HEK293 (cell line): ENCODE data around the gene TNXB.

Experiments
- BCL11A ChIP-seq: fragments of 450-650 bp; formaldehyde crosslinking; IDR thresholded peaks from 2 replicates; pipeline ENCODE4 v1.5.1; 2016; ENCODE audit warnings: low read depth, missing biosample characterization, missing genetic modification characterization
- GFI1B ChIP-seq: fragments of 450-650 bp; formaldehyde crosslinking; IDR thresholded peaks from 2 replicates; pipeline ENCODE4 v1.5.1; 2016; ENCODE audit warnings: missing biosample characterization, missing genetic modification characterization
- GLIS1 ChIP-seq: fragments of 450-650 bp; formaldehyde crosslinking; IDR thresholded peaks from 2 replicates; pipeline ENCODE4 v1.5.1; 2016; ENCODE audit warnings: missing biosample characterization, missing genetic modification characterization
- HOXC10 ChIP-seq: sonication (generic); formaldehyde crosslinking; IDR thresholded peaks from 2 replicates; pipeline ENCODE4 v1.8.1; 2023; ENCODE audit warnings: mild to moderate bottlenecking, missing genetic modification reagents
- KLF8 ChIP-seq: fragments of 450-650 bp; formaldehyde crosslinking; IDR thresholded peaks from 2 replicates; pipeline ENCODE4 v1.5.1; 2016; ENCODE audit warnings: missing biosample characterization, missing genetic modification characterization
- KLF9 ChIP-seq: fragments of 450-650 bp; formaldehyde crosslinking; IDR thresholded peaks from 2 replicates; pipeline ENCODE4 v1.5.1; 2016; ENCODE audit warnings: missing biosample characterization, missing genetic modification characterization, low read depth
- MEIS1 ChIP-seq: sonication (generic); formaldehyde crosslinking; IDR thresholded peaks from 2 replicates; pipeline ENCODE4 v1.8.1; 2022; ENCODE audit warnings: missing genetic modification reagents, mild to moderate bottlenecking, borderline replicate concordance
- MYNN ChIP-seq: fragments of 450-650 bp; formaldehyde crosslinking; IDR thresholded peaks from 2 replicates; pipeline ENCODE4 v1.5.1; 2016; ENCODE audit warnings: missing biosample characterization, missing genetic modification characterization, borderline replicate concordance
- SCRT2 ChIP-seq: fragments of 450-650 bp; formaldehyde crosslinking; IDR thresholded peaks from 2 replicates; pipeline ENCODE4 v1.5.1; 2016; ENCODE audit warnings: missing biosample characterization, missing genetic modification characterization
- SP7 ChIP-seq: fragments of 450-650 bp; formaldehyde crosslinking; IDR thresholded peaks from 2 replicates; pipeline ENCODE4 v1.5.1; 2016; ENCODE audit warnings: missing biosample characterization, missing genetic modification characterization
- TRIM28 ChIP-seq: IDR thresholded peaks from 2 replicates; pipeline ENCODE4 v1.6.1; 2011; ENCODE audit warnings: low read length, control low read depth, borderline replicate concordance
- WT1 ChIP-seq: fragments of 450-650 bp; formaldehyde crosslinking; IDR thresholded peaks from 2 replicates; pipeline ENCODE4 v1.5.1; 2016; ENCODE audit warnings: missing biosample characterization, missing genetic modification characterization
- ZBTB17 ChIP-seq: fragments of 450-650 bp; formaldehyde crosslinking; IDR thresholded peaks from 2 replicates; pipeline ENCODE4 v1.5.1; 2016; ENCODE audit warnings: missing biosample characterization, missing genetic modification characterization
- ZBTB21 ChIP-seq: fragments of 450-650 bp; formaldehyde crosslinking; IDR thresholded peaks from 2 replicates; pipeline ENCODE4 v1.5.1; 2017; ENCODE audit warnings: missing biosample characterization, missing genetic modification characterization
- ZNF112 ChIP-seq: fragments of 450-650 bp; formaldehyde crosslinking; IDR thresholded peaks from 2 replicates; pipeline ENCODE4 v1.5.0; 2017; ENCODE audit warnings: missing biosample characterization, missing genetic modification characterization
- ZNF114 ChIP-seq: fragments of 450-650 bp; formaldehyde crosslinking; IDR thresholded peaks from 2 replicates; pipeline ENCODE4 v1.5.0; 2017; ENCODE audit warnings: missing biosample characterization, missing genetic modification characterization
- ZNF138 ChIP-seq: fragments of 450-650 bp; formaldehyde crosslinking; IDR thresholded peaks from 2 replicates; pipeline ENCODE4 v1.5.1; 2016; ENCODE audit warnings: missing biosample characterization, missing genetic modification characterization, borderline replicate concordance
- ZNF140 ChIP-seq: fragments of 450-650 bp; formaldehyde crosslinking; IDR thresholded peaks from 2 replicates; pipeline ENCODE4 v1.5.1; 2016; ENCODE audit warnings: missing biosample characterization, missing genetic modification characterization
- ZNF202 ChIP-seq: fragments of 450-650 bp; formaldehyde crosslinking; IDR thresholded peaks from 2 replicates; pipeline ENCODE4 v1.5.1; 2016; ENCODE audit warnings: missing biosample characterization, missing genetic modification characterization, borderline replicate concordance
- ZNF23 ChIP-seq: fragments of 450-650 bp; formaldehyde crosslinking; IDR thresholded peaks from 2 replicates; pipeline ENCODE4 v1.5.1; 2016; ENCODE audit warnings: missing biosample characterization, missing genetic modification characterization, borderline replicate concordance
- ZNF248 ChIP-seq: fragments of 450-650 bp; formaldehyde crosslinking; IDR thresholded peaks from 2 replicates; pipeline ENCODE4 v1.5.1; 2017; ENCODE audit warnings: missing biosample characterization, missing genetic modification characterization
- ZNF518A ChIP-seq: fragments of 450-650 bp; formaldehyde crosslinking; conservative IDR thresholded peaks from 2 replicates; pipeline ENCODE4 v1.5.1; 2016; ENCODE audit warnings: low read depth, missing biosample characterization, missing genetic modification characterization
- ZNF571 ChIP-seq: fragments of 450-650 bp; formaldehyde crosslinking; IDR thresholded peaks from 2 replicates; pipeline ENCODE4 v1.5.0; 2017; ENCODE audit warnings: missing biosample characterization, missing genetic modification characterization
- ZNF600 ChIP-seq: fragments of 450-650 bp; formaldehyde crosslinking; IDR thresholded peaks from 2 replicates; pipeline ENCODE4 v1.5.1; 2016; ENCODE audit warnings: missing biosample characterization, missing genetic modification characterization
- ZSCAN16 ChIP-seq: fragments of 450-650 bp; formaldehyde crosslinking; IDR thresholded peaks from 2 replicates; pipeline ENCODE4 v1.5.1; 2016; ENCODE audit warnings: missing biosample characterization, missing genetic modification characterization
- ZSCAN30 ChIP-seq: fragments of 450-650 bp; IDR thresholded peaks from 2 replicates; pipeline ENCODE4 v1.5.1; 2018; ENCODE audit warnings: missing biosample characterization, mild to moderate bottlenecking, missing genetic modification characterization, moderate library complexity
- TF ChIP-seq, protein P1 (sequence below): fragments of 450-650 bp; IDR thresholded peaks from 2 replicates; pipeline ENCODE4 v1.5.1; 2018; ENCODE audit warnings: missing biosample characterization, mild to moderate bottlenecking, missing genetic modification characterization
- TF ChIP-seq, protein P2 (sequence below): fragments of 450-650 bp; formaldehyde crosslinking; IDR thresholded peaks from 2 replicates; pipeline ENCODE4 v1.5.1; 2016; ENCODE audit warnings: missing biosample characterization, missing genetic modification characterization
- TF ChIP-seq, protein P3 (sequence below): fragments of 450-650 bp; formaldehyde crosslinking; IDR thresholded peaks from 2 replicates; pipeline ENCODE4 v1.5.1; 2016; ENCODE audit warnings: missing biosample characterization, missing genetic modification characterization
- TF ChIP-seq, protein P4 (sequence below): fragments of 450-650 bp; formaldehyde crosslinking; optimal IDR thresholded peaks from 2 replicates; pipeline ENCODE3; 2016; ENCODE audit warnings: missing biosample characterization, mild to moderate bottlenecking, missing genetic modification characterization

Gene TNXB

DNA sequence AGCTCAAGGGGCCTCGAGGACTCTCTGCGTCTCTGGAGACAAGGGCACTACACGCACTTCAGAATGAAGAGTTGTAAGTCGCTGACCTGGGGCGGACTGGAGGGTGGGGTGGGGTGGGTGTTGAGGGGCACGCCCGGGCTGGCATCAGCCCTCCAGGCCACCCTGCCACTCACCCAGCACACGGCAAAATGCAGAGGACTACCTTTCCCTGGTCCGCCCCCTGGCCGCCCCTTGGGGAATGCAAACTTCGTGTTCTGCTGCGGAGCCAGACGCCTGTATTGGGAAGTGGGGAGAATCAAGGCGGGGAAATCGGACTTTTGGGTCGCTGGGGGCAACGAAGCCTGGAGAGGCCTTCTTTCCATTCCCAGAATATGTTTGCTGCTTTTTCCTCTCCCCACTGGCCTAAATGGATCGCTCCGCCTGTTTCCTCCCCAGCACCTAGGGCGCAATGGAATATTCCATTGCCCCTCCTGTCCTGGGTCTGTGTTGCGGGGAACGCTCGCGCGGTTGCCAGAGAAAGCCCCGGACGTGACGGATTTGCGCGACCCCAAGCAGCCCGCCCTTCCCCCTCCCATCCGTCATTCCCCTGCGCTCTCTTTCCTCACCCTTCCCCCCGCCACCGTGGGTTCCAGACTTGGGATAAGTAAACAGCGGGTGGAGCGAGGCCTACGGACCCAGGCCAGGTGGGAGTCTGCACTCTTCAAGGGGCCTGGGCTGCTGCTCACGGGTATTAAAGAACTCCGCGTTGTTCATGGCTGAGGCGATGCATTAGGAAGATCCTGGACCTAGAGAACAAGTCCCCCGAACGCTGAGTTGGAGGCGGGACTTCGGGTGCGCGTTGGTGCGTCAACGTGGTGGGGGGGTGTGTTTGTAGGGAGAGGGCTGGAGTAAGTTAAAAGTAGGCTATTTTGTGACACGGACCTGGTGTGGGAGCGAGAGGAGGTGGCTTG, 44.7 kb upstream of the TNXB start, which contains the start of gene PPT2 (continued):
- TF ChIP-seq ZNF518A (tag by site-specific recombination) (0 out of 2 replicates have a peak, but pooled peaks have one; percentile 28), ZNF114 (tag by site-specific recombination) (no peak), BCL11A (tag by site-specific recombination) (no peak), ZNF140 (tag by site-specific recombination) (no peak), ZNF600 (tag by site-specific recombination) (peak; percentile 72), ZNF571 (tag by site-specific recombination) (no peak), MEIS1 (CRISPR knock-in tag) (no peak), MYNN (tag by site-specific recombination) (peak; percentile 68), WT1 (tag by site-specific recombination) (0 out of 2 replicates have a peak, but pooled peaks have one; percentile 25), ZNF248 (tag by site-specific recombination) (no peak), ZSCAN16 (tag by site-specific recombination) (peak; percentile 39; the same call in 1 of the 2 replicates), ZNF112 (tag by site-specific recombination) (no peak), ZBTB21 (tag by site-specific recombination) (peak; percentile 80), TRIM28 (no peak), GFI1B (no peak), ZNF138 (tag by site-specific recombination) (no peak), ZSCAN30 (tag by site-specific recombination) (peak; percentile 78), ZNF23 (tag by site-specific recombination) (no peak), ZBTB17 (peak; percentile 92), SP7 (tag by site-specific recombination) (0 out of 2 replicates have a peak, but pooled peaks have one; percentile 39), KLF8 (peak; percentile 74), HOXC10 (no peak), KLF9 (tag by site-specific recombination) (peak; percentile 72), SCRT2 (tag by site-specific recombination) (no peak), ZNF202 (tag by site-specific recombination) (no peak), GLIS1 (tag by site-specific recombination) (peak; percentile 52)
- TF ChIP-seq, protein P1, sequence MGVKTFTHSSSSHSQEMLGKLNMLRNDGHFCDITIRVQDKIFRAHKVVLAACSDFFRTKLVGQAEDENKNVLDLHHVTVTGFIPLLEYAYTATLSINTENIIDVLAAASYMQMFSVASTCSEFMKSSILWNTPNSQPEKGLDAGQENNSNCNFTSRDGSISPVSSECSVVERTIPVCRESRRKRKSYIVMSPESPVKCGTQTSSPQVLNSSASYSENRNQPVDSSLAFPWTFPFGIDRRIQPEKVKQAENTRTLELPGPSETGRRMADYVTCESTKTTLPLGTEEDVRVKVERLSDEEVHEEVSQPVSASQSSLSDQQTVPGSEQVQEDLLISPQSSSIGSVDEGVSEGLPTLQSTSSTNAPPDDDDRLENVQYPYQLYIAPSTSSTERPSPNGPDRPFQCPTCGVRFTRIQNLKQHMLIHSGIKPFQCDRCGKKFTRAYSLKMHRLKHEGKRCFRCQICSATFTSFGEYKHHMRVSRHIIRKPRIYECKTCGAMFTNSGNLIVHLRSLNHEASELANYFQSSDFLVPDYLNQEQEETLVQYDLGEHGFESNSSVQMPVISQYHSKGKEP, result no peak
- TF ChIP-seq, protein P2, sequence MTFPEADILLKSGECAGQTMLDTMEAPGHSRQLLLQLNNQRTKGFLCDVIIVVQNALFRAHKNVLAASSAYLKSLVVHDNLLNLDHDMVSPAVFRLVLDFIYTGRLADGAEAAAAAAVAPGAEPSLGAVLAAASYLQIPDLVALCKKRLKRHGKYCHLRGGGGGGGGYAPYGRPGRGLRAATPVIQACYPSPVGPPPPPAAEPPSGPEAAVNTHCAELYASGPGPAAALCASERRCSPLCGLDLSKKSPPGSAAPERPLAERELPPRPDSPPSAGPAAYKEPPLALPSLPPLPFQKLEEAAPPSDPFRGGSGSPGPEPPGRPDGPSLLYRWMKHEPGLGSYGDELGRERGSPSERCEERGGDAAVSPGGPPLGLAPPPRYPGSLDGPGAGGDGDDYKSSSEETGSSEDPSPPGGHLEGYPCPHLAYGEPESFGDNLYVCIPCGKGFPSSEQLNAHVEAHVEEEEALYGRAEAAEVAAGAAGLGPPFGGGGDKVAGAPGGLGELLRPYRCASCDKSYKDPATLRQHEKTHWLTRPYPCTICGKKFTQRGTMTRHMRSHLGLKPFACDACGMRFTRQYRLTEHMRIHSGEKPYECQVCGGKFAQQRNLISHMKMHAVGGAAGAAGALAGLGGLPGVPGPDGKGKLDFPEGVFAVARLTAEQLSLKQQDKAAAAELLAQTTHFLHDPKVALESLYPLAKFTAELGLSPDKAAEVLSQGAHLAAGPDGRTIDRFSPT (tag by site-specific recombination), result peak; percentile 73
- TF ChIP-seq, protein P3, sequence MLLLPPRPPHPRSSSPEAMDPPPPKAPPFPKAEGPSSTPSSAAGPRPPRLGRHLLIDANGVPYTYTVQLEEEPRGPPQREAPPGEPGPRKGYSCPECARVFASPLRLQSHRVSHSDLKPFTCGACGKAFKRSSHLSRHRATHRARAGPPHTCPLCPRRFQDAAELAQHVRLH (tag by site-specific recombination), result peak; percentile 34; the same call in 1 of the 2 replicates
- TF ChIP-seq, protein P4, sequence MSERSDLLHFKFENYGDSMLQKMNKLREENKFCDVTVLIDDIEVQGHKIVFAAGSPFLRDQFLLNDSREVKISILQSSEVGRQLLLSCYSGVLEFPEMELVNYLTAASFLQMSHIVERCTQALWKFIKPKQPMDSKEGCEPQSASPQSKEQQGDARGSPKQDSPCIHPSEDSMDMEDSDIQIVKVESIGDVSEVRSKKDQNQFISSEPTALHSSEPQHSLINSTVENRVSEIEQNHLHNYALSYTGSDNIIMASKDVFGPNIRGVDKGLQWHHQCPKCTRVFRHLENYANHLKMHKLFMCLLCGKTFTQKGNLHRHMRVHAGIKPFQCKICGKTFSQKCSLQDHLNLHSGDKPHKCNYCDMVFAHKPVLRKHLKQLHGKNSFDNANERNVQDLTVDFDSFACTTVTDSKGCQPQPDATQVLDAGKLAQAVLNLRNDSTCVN (tag by site-specific recombination), result peak; percentile 81
